T1000 (cell line): Measurements from ENCODE around the gene HEPACAM.

ENCODE experiments used
- DNase-seq: peaks from one replicate; lab custom pipeline; 2025; ENCODE audit warnings: mixed read lengths; lab: John Stamatoyannopoulos, UW

Gene HEPACAM

GRCh38 chr11:124884869-124885479 lies 50.9 kb downstream of the HEPACAM start:
- DNase-seq = no peak

- no peak for DNase-seq
Observed at GRCh38 chr11:124884340-124884739, 51.5 kb downstream of the HEPACAM start.

DNA sequence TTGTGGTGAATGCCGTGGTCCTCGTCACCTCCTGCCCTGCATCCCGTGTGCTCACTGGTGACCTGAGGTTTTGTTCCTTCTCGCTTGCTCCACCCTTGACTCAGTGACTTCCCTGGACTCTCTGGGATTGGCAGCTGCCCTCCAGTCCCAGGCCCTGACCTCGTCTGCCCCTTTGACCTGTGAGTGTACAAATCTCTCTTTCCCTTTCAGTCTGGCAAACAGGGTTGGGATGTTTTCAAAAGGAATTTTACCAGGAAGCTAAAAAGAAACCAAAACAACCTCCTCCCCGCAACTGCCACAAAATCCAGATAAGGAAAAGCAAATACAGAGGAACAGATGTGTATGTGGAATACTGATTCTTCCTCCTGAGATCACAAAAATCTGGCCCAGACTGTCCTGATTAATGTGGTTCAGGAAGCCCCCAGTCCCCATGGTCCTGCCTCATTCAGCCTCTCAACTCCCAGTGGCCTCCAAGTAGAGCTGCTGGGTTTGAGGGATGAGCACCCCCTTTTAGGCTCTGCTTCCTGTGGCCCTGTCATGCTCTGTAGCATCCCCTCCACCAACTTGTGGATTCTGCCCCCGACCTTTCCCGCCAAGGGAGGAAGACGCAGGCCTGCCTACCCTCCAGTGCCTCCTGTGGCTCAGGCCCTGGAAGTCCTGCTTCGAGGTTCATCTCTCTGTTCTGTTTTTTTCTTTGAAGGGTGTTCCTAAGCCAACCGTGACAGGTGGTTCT lies 53.3 kb downstream of the HEPACAM start:
- no peak for DNase-seq

DNA sequence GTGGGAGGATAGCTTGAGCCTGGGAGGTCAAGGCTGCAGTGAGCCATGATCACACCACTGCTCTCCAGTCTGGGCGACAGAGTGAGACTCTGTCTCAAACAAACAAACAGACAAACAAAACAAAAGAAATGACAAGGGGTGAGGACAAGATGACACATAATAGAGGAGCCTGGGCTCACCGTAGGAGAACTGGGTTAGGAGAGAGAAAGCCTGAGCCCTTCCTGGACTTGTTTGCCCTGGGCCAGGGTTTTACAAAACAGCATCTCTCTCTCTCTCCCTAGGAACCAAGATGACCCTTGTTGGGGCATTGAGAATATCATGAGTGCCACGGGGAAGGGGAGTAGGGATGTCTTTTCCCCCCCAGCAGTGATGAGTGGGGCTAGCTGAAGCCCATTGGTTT lies 54.9 kb downstream of the HEPACAM start:
- no peak for DNase-seq

GRCh38 chr11:124880290-124880611 lies 55.6 kb downstream of the HEPACAM start:
- DNase-seq = no peak

- DNase-seq = no peak
Observed at GRCh38 chr11:124879493-124880289, 56.2 kb downstream of the HEPACAM start.

GRCh38 chr11:124878759-124879492 lies 56.9 kb downstream of the HEPACAM start:
- no peak for DNase-seq

GRCh38 chr11:124877910-124878758 lies 57.7 kb downstream of the HEPACAM start:
- DNase-seq = no peak

DNA sequence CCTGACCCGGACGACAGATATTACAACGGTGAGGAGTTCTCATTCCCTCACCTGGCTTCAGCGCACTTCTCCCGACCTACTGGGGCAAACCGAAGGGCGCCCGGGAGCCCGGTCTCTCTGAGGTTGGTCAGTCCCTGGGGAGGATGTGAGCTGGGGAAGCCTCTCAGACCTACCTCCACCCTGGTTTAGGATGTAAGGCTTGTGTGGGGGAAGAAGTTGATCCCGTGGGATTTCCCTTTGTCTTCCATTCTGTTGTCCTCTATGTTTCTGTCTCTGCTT lies 58.3 kb downstream of the HEPACAM start:
- no peak for DNase-seq

GRCh38 chr11:124876818-124877630 lies 58.8 kb downstream of the HEPACAM start:
- no peak for DNase-seq

DNA sequence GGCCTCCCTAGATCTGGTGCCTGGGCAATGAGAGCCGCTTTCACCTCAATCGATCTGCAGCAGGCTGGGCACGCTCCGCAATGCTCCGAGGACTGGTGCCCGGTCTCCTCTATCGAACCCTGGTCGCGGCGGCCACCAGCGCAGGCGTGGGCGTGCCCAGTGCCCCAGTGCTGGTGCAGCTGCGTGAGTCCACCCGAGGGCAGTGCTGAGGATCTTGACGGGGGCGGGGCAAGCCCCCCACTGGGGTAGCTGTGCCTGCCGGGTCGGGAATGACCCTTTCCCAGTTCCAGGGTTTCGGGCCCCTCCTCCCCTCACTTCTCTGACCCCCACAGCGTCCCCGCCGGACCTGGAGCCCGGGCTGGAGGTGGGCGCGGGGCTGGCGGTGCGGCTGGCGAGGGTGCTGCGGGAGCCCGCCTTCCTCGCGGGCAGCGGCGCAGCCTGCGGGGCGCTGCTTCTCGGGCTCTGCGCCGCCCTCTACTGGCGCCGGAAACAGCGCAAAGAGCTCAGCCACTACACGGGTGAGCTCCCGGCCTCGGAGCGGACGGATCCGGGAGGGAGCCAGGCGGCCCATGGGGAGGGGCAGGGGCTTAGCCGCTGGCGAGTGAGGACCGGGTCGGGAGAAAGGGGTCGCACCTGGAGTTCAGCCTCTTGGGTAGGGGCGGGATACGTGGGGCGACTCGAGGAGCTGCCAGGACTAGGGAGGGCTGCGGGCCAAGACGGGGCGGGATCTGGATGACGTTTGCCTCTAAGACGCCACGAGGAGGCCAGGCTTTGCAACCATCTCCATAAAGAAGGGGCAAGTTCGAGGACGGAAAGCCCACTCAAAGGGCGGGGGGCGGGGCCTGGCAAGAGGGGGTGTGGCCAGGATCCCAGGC lies 59.7 kb downstream of the HEPACAM start:
- DNase-seq = peak; percentile 84

GRCh38 chr11:124875401-124875800 lies 60.4 kb downstream of the HEPACAM start:
- DNase-seq = no peak

DNA sequence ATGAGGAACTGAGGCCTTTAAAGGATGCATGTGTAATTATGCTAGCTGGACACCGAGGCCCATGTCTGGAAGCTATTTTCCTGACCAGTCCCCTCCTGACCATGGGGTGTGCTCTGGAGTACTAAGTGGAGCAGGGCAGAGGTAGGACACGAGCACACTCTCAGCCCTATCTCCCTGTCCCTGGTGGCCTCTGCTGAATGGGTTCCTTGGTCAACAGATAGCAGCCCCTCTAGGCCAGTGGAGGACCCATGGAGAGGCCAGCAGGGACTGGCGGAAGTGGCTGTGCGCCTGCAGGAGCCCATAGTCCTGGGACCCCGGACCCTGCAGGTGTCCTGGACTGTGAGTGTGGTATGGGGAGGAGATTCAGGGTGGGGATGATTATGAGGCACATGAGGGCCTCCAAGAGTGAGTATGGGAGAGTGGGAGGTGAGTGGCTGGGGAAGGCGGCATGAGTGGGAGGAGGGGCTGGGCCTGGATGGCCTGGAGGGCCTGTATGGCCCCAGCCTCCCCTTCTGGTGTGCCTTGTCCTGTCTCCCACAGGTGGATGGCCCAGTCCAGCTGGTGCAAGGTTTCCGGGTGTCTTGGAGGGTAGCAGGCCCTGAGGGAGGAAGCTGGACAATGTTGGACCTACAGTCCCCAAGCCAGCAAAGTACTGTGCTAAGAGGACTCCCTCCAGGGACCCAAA lies 61.1 kb downstream of the HEPACAM start:
- no peak for DNase-seq

GRCh38 chr11:124873951-124874350 lies 61.9 kb downstream of the HEPACAM start:
- DNase-seq = no peak

DNA sequence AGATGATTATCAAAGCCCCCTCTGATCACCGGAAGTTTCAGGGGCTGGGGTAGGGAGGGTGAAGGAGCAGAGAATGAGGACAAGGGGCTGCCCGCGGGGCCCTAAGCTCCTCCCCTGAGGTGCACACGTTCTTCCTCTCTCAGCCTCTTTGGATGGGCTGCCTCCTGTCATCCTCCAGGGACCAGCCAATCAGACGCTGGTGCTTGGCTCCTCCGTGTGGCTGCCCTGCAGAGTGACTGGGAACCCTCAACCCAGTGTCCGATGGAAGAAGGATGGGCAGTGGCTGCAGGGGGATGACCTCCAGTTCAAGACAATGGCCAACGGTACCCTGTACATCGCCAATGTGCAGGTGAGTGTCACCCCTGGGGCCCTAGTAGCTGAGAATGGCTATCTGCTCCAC lies 63.1 kb downstream of the HEPACAM start:
- no peak for DNase-seq

DNA sequence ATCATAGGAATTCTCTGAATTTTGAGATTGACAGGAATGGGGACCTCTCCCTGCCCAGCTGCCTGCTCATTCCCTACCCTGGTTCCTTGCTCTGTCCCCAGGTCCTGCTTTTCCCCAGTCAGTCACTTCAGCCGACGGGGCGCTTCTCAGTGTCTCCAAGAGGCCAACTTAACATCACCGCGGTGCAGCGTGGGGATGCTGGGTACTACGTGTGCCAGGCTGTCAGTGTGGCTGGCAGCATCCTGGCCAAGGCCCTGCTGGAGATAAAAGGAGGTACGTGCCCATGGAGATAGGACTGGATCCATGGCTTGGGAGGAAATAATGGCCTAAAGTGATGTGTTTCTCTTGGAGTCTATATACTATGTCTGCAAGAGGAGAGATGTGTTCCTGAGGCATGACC lies 63.6 kb downstream of the HEPACAM start:
- no peak for DNase-seq

- no peak for DNase-seq
Observed at GRCh38 chr11:124870430-124870829, 65.4 kb downstream of the HEPACAM start.

DNA sequence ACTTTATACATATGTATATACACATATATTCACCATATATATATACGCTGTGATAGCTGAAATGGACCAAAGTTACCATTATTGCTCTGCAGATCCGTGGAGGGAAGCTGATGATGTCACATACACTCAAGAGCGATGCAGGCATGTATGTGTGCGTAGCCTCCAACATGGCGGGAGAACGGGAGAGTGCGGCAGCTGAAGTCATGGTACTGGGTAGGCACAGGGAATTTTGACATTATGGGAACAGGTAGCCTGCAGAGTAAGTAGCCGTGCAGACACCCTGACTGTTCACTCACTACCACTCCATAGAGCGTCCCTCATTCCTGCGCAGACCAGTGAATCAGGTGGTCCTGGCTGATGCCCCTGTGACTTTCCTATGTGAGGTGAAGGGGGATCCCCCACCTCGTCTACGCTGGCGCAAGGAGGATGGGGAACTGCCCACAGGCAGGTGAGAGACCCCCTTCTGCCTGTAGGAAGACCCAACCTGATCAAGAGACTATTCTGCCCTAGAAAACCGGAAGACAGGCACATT lies 65.9 kb downstream of the HEPACAM start:
- DNase-seq = no peak

GRCh38 chr11:124869331-124869730 lies 66.5 kb downstream of the HEPACAM start:
- no peak for DNase-seq
